ENCODE results near the gene TJAP1.
"Not testable (repeated sequence)": the region's sequence is repeated elsewhere in the genome, so short reads cannot be mapped to it uniquely, and the experiment has no call there.

The TJAP1 gene

DNA sequence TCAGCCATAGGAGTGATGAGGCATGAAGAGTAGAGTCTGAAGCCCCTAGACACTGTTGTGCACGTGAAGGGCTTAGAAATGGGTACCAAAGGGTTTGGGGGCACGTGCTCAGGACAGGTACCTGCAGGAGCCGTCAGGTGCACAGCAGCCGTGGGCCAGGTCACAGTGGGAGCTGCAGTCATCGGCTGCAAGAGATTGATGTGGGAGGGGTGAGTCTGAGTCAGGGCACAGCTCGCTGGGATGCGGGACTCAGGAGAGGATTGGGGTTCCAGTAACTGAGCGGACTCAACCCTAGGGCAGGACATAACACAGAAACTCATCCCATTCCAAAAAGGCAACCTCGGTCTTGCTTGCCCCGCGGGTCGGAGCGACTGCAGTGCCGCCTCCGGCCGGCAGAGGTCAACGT lies 23.1 kb upstream of the TJAP1 start:
- DNase-seq (ENCODE audit: low read depth) = no peak

- peak; percentile 34 for DNase-seq (ENCODE audit: low read depth)
Measured at GRCh38 chr6:43454696-43455530, 22.5 kb upstream of the TJAP1 start.

DNA sequence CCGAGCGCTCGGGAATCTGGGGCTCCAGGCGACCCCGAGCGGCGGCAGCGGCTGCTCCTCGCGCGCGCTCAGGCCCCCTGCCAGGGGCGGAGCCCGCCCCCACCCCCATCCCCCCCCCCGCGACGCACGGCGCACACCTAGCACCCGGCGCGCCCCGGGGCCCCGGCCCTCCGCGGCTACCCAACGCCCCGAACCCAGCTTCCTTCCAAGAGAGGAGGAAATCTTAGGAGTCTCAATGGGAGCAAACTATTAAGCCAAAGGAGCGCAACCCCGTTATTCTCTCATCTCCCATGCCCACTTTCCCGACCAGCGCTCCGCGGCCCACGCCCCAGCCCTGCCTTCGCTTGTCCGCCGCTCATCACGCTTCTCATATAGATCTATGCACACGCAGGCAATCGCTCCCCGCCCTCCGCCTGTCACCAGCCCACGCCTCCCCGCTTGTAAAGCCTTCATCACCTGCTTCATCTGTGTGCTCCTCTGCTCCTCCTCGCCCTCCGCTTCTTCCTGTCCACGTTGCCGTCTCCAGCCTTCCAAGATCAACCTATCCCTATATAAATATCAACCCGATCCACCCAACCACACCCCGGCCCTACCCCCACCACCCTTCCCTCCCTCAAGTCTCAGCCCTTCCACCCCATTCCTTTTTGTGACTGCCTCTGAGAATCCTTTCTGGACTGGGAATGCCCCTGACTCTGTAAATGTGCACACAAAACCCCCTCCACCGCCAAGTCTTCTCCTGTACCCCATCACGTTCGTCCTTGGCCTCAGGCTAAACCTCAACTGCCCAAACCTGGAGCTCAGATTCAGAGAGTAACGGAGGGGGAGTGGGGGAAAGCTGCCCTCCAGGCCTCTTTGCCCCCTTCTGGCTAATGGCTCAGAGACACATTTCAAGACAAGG lies 21.6 kb upstream of the TJAP1 start, which contains the start of gene DLK2:
TSS of gene DLK2 (minus strand) at position 18 of the 898 bp plus-strand sequence. CDS start 723 bp downstream, outside the sequence.
- DNase-seq (ENCODE audit: low read depth) = no peak

GRCh38 chr6:43457643-43458042 lies 19.7 kb upstream of the TJAP1 start:
- no peak for DNase-seq (ENCODE audit: low read depth)

DNA sequence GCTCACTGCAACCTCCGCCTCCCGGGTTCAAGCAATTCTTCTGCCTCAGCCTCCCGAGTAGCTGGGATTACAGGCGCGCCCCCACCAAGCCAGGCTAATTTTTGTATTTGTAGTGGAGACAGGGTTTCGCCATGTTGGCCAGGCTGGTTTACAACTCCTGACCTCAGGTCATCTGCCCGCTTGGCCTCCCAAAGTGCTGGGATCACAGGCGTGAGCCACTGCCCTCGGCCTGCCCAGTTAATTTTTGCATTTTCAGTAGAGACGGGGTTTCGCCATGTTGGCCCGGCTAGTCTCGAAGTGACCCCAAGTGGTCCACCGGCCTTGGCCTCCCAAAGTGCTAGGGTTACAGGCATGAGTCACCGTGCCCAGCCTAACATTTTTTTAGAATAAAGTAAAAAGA lies 19.2 kb upstream of the TJAP1 start:
- DNase-seq (ENCODE audit: low read depth) = not testable (repeated sequence)

- DNase-seq (ENCODE audit: low read depth) = no peak
Measured at GRCh38 chr6:43459535-43459934, 17.8 kb upstream of the TJAP1 start.

DNA sequence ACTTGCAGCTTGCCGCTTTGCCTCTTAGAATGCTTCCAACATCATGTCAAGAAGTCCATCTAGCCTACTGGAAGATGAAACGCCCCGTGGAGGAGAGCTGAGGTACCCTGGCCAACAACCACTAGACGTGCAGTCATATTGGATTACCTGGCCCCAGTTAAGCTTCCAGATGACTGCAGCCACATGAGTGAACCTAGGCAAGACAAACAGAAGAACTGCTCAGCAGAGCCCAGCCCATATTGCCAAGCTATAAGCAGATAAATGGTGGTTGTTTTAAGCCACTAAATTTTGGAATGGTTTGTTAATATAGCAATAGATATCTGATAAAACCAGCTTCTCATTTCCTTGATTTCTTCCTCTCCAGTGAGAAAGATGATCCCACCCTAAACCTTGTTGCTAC lies 17.3 kb upstream of the TJAP1 start:
- no peak for DNase-seq (ENCODE audit: low read depth)

GRCh38 chr6:43461936-43462335 lies 15.4 kb upstream of the TJAP1 start:
- no peak for DNase-seq (ENCODE audit: low read depth)

DNA sequence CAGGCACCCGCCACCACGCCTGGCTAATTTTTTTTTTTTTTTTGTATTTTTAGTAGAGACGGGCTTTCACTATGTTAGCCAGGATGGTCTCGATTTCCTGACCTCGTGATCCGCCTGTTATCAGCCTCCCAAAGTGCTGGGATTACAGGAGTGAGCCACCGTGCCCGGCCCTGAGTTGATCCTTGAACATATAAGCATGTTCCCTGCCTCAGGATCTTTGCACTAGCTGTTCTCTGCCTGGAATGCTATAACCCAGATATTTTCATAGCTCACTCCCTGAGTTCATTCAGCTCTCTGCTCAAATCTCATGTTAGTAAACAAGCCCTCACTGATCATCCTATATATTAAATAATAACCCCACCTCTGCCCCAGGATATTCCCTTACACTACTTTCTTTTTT lies 13.0 kb upstream of the TJAP1 start:
- no peak for DNase-seq (ENCODE audit: low read depth)

DNA sequence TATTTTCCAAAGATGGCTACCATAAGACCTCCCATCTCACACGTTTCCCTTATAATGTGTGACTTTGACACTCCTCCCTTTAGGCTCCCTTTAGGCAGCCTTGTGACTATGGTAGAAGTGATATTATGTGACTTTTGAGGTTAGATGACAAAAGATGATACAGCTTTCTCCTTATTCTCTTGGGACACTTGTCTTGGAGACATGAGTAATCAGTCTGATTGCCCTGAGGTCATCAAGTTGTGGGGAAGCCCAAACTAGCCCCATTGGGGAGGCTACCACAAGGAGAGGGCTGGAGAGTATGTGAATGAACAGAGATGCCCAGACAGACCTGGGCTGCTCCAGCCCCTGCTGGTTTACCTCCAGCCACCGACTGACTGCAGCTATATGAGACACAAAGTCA lies 11.4 kb upstream of the TJAP1 start:
- no peak for DNase-seq (ENCODE audit: low read depth)

GRCh38 chr6:43467265-43467664 lies 10.1 kb upstream of the TJAP1 start:
- DNase-seq (ENCODE audit: low read depth) = not testable (repeated sequence)

DNA sequence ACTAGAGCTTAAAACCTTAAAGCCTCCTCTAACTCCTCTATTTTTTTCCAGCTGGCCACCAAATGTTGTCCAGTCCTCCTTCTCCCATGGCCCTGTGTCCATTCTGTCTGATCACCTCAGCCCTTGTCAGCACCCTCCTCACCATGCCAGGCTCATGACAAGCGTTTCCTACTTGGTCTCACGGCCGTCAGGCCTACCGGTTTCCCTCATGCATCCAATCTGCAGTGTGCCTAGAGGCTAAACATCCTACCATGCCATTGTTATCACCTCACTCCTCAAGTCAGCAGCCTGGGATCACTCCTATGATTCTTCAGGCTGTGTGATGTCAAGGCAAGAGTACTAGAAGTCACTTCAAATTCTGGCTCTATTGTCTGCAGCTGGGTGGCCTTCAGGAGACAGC lies 9.6 kb upstream of the TJAP1 start:
- DNase-seq (ENCODE audit: low read depth) = no peak

DNA sequence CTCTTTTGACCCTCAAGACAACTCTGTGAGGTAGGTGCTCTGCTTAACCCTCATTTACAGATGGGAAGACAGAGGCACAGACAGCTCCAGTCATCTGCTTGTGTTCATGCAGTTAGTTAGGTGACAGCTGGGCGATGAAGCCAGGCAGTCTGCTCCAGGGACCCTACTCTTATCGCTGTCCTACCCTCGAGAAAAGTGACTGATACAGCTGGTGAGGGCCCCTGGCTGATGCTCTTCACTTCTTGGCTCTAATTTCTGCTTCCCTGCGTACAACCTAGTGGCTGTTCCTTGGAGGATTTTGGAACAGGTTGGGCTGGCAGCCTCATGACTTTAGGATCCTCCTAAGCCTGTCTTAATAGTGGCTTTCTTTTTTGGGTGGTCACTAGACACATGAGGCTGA lies 9.1 kb upstream of the TJAP1 start:
- no peak for DNase-seq (ENCODE audit: low read depth)

DNA sequence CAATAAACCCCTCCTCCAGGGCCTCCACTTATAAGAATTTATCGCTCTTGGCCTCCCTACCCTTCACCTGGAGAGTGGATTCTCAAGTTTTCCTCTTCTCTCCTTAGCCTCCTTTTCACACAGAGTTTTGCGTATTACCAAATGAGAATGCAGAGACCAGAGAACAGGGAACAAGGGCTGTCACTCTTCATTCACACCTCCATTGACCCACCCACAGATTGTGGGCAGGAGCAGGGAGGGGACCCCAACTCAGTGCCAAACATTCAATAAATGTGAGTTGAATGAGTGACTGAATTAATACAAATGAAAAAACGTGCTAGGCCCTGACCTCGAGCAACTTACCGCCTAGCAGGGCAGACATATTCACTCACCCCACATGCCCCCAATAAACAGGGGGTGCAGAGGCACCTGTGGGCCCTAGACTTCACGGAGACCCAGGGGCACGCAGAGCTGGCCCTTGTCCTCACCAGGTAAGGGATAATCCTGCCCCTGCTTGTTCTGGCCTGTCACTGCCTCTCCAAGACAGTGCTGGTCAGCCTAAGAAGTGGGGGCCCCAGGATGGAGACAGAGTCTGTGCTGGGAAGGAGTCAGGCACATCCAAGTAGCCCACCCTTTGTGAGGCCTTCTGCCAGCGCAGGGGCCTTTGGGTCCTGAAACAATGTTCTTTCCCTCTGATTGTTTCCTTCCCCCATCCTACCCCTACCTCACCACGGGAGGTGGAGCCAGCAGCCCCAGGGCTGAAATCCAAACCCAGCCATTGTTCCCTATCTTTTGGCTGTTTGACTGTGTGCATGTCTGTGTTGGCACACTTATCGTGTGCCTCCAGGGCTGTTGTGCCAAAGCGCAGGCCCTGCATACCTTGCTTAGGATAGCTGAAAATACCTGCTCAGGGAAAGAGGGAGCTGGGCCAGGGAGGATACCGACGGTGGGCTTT lies 8.4 kb upstream of the TJAP1 start:
- DNase-seq (ENCODE audit: low read depth) = no peak

DNA sequence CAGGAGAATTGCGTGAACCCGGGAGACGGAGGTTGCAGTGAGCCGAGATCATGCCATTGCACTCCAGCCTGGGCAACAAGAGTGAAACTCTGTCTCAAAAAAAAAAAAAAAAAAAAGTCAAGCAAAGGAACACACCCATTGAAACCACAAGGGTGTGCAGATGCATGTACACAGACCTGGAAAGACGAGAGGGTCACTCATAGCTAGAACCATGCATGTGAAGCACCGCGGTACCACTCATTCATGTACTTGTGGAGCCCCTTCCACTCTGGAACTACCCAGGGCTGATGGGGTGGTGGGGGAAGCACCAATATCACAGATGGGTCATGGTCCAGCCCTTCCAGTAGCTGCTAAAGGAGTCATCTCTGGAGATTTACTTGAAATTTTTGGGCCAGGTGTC lies 7.4 kb upstream of the TJAP1 start:
- DNase-seq (ENCODE audit: low read depth) = no peak

DNA sequence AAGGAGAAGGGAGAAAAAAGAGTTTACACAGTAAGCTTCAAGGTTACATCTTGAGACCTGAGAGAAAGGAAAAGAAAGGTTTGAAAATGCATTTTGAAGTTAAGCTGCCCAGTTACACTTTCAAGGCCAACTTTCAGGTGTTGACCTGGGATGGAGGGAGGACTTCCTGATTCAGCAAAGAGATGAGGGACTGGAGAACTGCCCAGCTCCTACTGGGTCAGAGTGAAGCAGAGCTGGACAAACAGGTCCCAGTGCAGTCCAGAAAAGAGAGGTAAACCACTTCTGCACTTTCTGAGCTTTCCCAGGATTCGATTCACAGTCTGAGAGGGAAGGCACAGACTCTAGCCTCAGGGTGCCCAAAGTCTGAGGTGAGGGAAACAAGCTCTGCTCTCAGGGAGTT lies 6.0 kb upstream of the TJAP1 start:
- DNase-seq (ENCODE audit: low read depth) = no peak

GRCh38 chr6:43472515-43472914 lies 4.9 kb upstream of the TJAP1 start:
- DNase-seq (ENCODE audit: low read depth) = no peak

DNA sequence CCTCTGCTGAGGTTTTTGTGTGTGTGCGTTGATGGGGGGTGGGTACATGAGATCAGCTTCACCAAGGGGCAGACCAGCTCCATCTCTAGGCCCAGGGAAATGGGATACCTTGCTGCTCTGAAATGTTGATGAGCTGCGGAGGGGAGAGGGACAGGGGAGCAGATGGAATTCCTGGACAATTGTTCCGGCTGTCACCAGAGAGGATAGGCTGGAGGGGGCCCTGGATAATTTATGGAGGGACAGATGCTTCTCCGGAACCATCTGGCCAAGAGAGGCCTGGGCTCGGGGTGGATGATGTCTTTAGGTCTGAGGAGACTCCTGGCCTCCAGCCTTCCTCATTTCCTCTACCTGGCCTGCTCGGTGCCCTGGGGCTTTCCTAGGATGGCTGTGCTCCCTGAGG lies 1.9 kb upstream of the TJAP1 start:
- DNase-seq (ENCODE audit: low read depth) = no peak

- DNase-seq (ENCODE audit: low read depth) = no peak
Measured at GRCh38 chr6:43476746-43477145, 624 bp upstream of the TJAP1 start.

DNA sequence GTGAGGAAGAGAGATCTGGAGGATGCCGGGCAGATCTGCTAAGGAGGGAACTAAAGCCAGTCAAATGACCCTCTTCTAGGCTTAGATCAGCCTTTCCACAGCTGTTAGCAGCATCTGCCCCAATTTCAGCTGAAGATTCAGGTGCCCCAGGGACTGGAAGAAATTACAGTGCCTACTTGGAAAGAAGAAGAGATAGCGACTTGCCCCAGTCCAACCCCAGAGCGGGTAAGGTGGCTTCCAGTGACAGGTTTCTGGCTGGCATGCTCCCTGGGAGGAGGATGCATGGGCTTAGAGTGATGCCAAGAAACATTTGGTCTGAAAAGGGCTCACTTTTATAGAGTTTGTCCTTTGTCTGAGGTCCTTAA lies 620 bp downstream of the TJAP1 start:
- DNase-seq (ENCODE audit: low read depth) = no peak

DNA sequence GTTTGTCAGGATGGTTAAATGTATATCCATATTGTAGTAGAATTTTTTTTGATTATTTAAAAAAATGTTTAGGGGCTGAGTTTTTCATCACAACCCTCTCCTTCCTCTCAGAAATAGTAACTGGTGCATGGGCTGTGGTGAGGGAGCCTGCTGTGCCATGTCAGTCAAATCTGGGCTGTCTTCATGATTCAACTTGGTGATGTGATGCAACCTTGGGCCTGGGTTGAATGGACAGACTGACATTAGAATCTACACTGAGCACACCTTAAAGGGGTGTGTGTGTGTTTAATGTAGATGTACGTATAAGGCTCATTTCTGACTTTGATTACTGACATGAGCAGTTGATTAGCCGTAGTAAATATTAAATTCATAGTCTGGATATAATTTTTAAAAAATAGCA lies 3.7 kb downstream of the TJAP1 start:
- DNase-seq (ENCODE audit: low read depth) = no peak

DNA sequence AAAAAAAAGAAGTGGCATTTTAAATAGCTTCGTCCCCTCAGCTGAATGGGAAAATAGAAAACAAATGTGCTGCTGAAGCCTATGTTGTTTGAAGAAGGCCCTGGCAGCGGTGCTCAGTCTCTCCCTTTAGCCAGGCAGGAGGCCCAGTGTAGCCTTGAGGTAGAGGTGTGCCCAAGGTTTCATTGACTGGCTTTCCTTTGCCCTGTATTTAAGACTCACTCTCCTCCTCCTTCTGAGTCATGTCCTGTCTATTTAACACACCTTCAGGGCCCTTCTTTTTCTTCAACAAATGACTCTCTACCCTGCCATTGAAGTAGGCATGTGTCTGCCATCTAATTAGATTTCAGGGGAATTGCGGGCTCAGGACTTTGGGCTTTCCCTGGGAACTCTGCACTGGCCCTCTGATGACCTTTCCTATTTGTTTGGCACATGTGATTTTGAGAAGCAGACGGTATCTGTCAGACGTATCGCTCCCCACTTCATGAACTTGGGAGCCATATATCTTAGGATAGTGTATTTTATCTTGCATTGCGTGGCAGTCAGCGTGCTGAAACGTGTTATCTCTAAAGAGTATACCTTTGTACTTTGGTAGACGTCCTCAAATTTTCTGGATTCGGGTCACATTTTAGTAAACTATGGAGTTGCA lies 4.3 kb downstream of the TJAP1 start:
- DNase-seq (ENCODE audit: low read depth) = no peak
